ENCODE measurements around the gene SLCO2A1. TPM values are rescaled to one million over a fixed set of nuclear protein-coding genes. Genes with fewer than 3 reads are reported as not detected.
A peak's percentile ranks its signal among the peaks of the same experiment; 100 is the strongest.

The SLCO2A1 gene
- total RNA-seq, 1 donor from 2014 or later = not detected

GRCh38 chr3:133948131-133948810 lies 81.5 kb downstream of the SLCO2A1 start:
- Histone ChIP-seq H3K4me3 (ENCODE audit: low read depth, low read length) (no peak overlapping the region), H3K27me3 (ENCODE audit: control insufficient read depth, insufficient read depth, low read length) (peaks cover 52% of the 10 kb centered on the region), H3K36me3 (ENCODE audit: control insufficient read depth, insufficient read depth, low read length) (no peaks in the 10 kb centered on the region)
- TF ChIP-seq CTCF (IDR thresholded peaks at IDR 0.05; ENCODE audit: insufficient read depth, low read length, severe bottlenecking) = no peak
- DNase-seq (ENCODE audit: low read depth) (no peak), FAIRE-seq (no peak)

- Histone ChIP-seq H3K36me3 (ENCODE audit: control insufficient read depth, insufficient read depth, low read length) (no peaks in the 10 kb centered on the region), H3K27me3 (ENCODE audit: control insufficient read depth, insufficient read depth, low read length) (peaks cover 57% of the 10 kb centered on the region), H3K4me3 (ENCODE audit: low read depth, low read length) (no peak overlapping the region)
- no peak for TF ChIP-seq CTCF (IDR thresholded peaks at IDR 0.05; ENCODE audit: insufficient read depth, low read length, severe bottlenecking)
- DNase-seq (ENCODE audit: low read depth) (no peak), FAIRE-seq (no peak)
These were observed 84.2 kb downstream of the SLCO2A1 start for GRCh38 chr3:133945381-133946095.

- peak; percentile 31 for DNase-seq (ENCODE audit: low read depth)
- Histone ChIP-seq H3K36me3 (ENCODE audit: control insufficient read depth, insufficient read depth, low read length) (no peaks in the 10 kb centered on the region), H3K4me3 (ENCODE audit: low read depth, low read length) (no peak overlapping the region), H3K27me3 (ENCODE audit: control insufficient read depth, insufficient read depth, low read length) (peaks cover 60% of the 10 kb centered on the region)
- no peak for FAIRE-seq
- no peak for TF ChIP-seq CTCF (IDR thresholded peaks at IDR 0.05; ENCODE audit: insufficient read depth, low read length, severe bottlenecking)
These were observed 84.9 kb downstream of the SLCO2A1 start for GRCh38 chr3:133944641-133945380.

- TF ChIP-seq CTCF (IDR thresholded peaks at IDR 0.05; ENCODE audit: insufficient read depth, low read length, severe bottlenecking) = no peak
- peaks cover 62% of the 10 kb centered on the region for H3K27me3 ChIP-seq (ENCODE audit: control insufficient read depth, insufficient read depth, low read length)
- DNase-seq (ENCODE audit: low read depth) (peak; percentile 54), FAIRE-seq (no peak)
- no peaks in the 10 kb centered on the region for H3K36me3 ChIP-seq (ENCODE audit: control insufficient read depth, insufficient read depth, low read length)
- H3K4me3 ChIP-seq (ENCODE audit: low read depth, low read length) = no peak overlapping the region
These were observed 85.5 kb downstream of the SLCO2A1 start for GRCh38 chr3:133944181-133944580.

- Histone ChIP-seq H3K27me3 (ENCODE audit: control insufficient read depth, insufficient read depth, low read length) (peaks cover 62% of the 10 kb centered on the region), H3K36me3 (ENCODE audit: control insufficient read depth, insufficient read depth, low read length) (no peaks in the 10 kb centered on the region), H3K4me3 (ENCODE audit: low read depth, low read length) (no peak overlapping the region)
- no peak for TF ChIP-seq CTCF (IDR thresholded peaks at IDR 0.05; ENCODE audit: insufficient read depth, low read length, severe bottlenecking)
- DNase-seq (ENCODE audit: low read depth) (peak; percentile 93), FAIRE-seq (no peak)
These were observed 86.0 kb downstream of the SLCO2A1 start for GRCh38 chr3:133943639-133944141.
